Measurements from ENCODE around the gene TUB. TPM values are rescaled to one million over a fixed set of nuclear protein-coding genes. Genes with fewer than 3 reads are reported as not detected.

TUB gene
- total RNA-seq, 1 experiment from 2014 or later: not detected

- DNase-seq (ENCODE audit: low spot score): no peak
Observed at GRCh38 chr11:8107642-8108041, 26.6 kb downstream of the TUB start.

- DNase-seq (ENCODE audit: low spot score): no peak
Observed at GRCh38 chr11:8108421-8108820, 27.4 kb downstream of the TUB start.

DNA sequence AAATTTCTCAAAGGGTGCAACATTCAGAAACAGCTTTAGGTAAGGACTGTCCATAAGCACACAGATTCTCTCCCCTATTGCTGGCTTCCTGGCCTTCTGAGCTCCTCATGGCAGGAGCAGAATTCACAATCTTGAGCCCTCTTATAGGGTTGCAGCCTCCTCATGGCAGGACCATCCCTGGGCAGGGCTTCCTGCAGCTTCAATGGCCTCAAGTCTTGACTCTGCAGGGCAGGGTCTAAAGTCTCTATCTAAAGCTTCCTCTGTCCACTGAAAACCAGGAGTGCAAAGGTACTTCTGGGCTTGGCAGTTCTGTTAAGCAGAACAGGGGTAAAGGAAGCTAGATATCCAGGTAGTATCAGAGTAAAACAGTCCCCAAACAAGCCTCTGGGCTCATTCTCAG lies 28.7 kb downstream of the TUB start:
- DNase-seq (ENCODE audit: low spot score): no peak

DNA sequence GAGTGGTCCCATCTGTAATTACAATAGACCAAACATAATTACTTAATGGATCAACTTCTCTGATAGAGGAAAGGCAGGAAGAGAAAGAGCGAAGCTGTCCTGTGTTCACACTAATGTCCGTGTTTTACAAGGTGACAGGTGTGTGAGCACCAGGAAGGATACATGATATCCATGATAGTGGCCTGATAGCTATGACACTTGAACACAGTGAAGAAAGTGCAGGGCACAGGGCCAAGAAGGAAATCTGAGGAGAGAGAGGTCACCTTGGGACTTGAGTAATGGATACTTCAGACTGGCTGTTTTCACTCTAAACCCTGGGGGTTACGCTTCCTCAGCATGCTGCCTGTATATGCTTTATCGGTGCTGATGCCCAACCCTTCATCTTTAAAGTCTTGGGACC lies 29.4 kb downstream of the TUB start:
- DNase-seq (ENCODE audit: low spot score): no peak

DNA sequence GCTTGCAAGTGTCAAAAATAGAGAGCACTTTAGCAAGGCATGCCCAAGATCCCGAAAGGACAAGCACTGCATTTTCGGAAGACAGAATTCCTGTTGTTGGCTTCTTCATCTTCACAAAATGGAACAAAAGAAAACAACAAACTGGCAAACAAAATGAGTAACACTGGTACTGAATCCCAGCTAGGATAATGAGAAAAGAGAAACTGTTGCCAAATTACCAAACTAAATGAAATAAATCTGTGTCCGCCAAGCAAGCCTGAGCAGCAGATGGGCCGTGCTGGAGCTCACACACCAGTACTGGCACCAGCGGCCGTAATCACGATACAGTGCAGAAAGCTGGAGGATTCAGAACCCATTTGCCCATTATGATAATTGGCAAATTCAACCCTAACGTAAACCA lies 30.6 kb downstream of the TUB start:
- no peak for DNase-seq (ENCODE audit: low spot score)

DNA sequence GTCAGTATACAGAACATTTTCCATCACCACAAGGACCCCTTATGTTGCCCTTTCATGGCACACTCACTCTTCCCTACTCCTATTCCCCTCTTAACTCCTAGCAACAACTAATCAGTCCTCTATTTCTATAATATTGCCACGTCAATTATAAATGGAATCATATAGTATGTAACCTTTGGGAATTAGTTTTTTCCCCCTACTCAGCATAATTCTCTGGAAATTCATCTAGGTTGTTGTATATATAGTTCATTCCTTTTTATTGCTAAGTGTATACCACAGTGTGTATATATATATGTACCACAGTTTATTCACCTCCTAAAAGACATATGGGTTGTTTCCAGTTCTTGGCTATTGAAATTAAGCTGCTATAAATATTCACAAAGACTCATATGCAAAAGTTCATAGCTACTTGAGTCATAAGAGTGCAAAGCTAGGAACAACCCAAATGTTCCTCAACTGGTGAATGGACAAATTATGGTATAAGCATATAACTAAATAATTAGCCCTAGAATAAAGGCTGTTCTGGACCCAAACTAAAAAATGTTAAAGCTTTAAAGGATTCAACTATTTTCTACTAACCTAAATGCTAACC lies 41.3 kb downstream of the TUB start:
- no peak for DNase-seq (ENCODE audit: low spot score)

GRCh38 chr11:8126649-8127289 lies 45.8 kb downstream of the TUB start:
- DNase-seq (ENCODE audit: low spot score): no peak

DNA sequence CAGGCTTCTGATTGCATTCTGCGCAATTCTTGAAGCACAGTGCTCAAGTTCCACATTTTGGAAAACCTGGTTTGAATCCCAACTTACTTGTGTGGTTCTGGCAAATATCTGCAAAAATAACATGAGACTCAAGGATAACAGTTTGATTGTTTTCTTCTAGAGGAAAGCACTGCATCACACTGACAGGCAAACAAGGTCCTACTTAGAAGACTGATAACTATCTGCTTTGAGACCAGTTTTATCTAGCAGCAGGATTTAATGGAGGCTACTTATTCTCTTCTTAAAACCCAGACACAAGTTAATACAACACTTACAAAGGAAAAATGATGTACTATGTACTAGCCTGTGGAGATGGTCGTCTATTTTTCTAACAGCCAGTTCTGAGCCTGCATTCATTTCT lies 46.4 kb downstream of the TUB start:
- DNase-seq (ENCODE audit: low spot score): no peak

- no peak for DNase-seq (ENCODE audit: low spot score)
Observed at GRCh38 chr11:8138526-8138925, 57.5 kb downstream of the TUB start.

DNA sequence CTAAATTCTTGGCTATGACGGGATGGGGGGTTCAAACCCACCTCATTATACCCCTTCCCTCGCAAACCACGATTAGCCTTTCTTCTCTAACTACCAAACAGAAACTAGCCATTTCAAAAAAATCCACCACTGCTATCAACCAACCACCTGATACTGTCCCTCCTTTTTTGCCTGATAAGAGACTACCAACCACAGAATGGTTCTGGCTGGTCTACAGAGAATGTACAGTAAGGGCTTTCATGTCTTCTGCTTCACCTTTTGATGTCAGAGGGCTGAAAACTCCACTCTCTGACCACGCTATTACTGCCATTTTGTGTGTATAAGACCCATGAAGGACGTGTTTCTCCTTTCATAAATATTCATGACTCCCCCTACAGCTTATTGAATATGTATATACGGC lies 68.7 kb downstream of the TUB start:
- DNase-seq (ENCODE audit: low spot score): no peak

Other genes with a start within 250 kb of the TUB start
- not detected in 2 replicates for gene OR10A6, start 149.9 kb upstream of the TUB start, total RNA-seq (2014; rRNA removed; shearing (Covaris generic))
- not detected in 2 replicates for gene OR10A3, start 139.5 kb upstream of the TUB start, total RNA-seq (2014; rRNA removed; shearing (Covaris generic))
- gene NLRP10, start 115.8 kb upstream of the TUB start, total RNA-seq (2014; rRNA removed; shearing (Covaris generic)): not detected in 2 replicates
- gene EIF3F, start 93.9 kb upstream of the TUB start, total RNA-seq (2014; rRNA removed; shearing (Covaris generic)): 485 and 679 TPM in 2 replicates
- not detected in 2 replicates for gene RIC3, start 87.8 kb downstream of the TUB start, total RNA-seq (2014; rRNA removed; shearing (Covaris generic))
- gene LMO1, start 182.7 kb downstream of the TUB start, total RNA-seq (2014; rRNA removed; shearing (Covaris generic)): not detected in 2 replicates